Measurements from ENCODE around the gene PCNP.
"Not testable (repeated sequence)": the region's sequence is repeated elsewhere in the genome, so short reads cannot be mapped to it uniquely, and the experiment has no call there.

DNA sequence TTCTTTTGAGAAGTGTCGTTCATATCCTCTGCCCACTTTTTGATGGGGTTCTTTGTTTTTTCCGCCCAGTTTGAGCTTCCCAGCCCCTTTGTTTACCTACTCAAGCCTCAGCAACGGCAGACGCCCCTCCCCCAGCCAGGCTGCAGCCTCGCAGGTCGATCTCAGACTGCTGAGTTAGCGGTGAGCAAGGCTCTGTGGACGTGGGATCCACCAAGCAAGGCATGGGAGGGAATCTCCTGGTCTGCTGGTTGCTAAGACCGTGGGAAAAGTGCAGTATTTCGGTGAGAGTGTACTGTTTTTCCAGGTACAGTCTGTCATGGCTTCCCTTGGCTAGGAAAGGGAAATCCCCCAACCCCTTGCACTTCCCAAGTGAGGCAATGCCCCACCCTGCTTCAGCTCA, 31.4 kb downstream of the PCNP start:
- TF ChIP-seq CTCF, POLR2A (IDR thresholded peaks at IDR 0.05): not testable (repeated sequence)

Data from ovary (tissue), 3 donors.